Activated T-cell treated with anti-CD3 and anti-CD28 coated beads for 4 hours (primary cell): ENCODE results near the gene HYAL4.
"Not testable (repeated sequence)": the region's sequence is repeated elsewhere in the genome, so short reads cannot be mapped to it uniquely, and the experiment has no call there.

Experiments
- DNase-seq: peaks from one replicate; pipeline ENCODE4 v3.0.0-alpha.2; 2020

HYAL4 gene

GRCh38 chr7:123847868-123848267 lies 2.9 kb downstream of the HYAL4 start:
- no peak for DNase-seq

GRCh38 chr7:123849855-123850254 lies 4.9 kb downstream of the HYAL4 start:
- no peak for DNase-seq

DNA sequence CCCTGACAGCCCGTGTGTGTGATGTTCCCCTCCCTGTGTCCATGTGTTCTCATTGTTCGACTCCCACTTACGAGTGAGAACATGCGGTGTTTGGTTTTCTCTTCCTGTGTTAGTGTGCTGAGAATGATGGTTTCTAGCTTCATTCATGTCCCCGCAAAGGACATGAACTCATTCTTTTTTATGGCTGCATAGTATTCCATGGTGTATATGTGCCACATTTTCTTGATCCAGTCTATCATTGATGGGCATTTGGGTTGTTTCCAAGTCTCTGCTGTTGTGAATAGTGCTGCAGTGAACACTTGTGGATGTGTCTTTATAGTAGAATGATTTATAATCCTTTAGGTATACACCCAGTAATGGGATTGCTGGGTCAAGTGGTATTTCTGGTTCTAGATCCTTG lies 6.4 kb downstream of the HYAL4 start:
- DNase-seq, result not testable (repeated sequence)

DNA sequence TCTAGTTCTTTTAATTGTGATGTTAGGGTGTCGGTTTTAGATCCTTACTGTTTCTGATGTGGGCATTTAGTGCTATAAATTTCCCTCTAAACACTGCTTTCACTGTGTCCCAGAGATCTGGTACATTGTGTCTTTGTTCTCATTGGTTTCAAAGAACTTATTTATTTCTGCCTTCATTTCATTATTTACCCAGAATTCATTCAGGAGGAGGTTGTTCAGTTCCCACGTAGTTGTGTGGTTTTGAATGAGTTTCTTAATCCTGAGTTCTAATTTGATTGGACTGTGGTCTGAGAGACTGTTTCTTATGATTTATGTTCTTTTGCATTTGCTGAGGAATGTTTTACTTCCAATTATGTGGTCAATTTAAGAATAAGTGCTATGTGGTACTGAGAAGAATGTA lies 9.3 kb downstream of the HYAL4 start:
- DNase-seq, result not testable (repeated sequence)

- not testable (repeated sequence) for DNase-seq
Observed at GRCh38 chr7:123856428-123856827, 11.5 kb downstream of the HYAL4 start.

DNA sequence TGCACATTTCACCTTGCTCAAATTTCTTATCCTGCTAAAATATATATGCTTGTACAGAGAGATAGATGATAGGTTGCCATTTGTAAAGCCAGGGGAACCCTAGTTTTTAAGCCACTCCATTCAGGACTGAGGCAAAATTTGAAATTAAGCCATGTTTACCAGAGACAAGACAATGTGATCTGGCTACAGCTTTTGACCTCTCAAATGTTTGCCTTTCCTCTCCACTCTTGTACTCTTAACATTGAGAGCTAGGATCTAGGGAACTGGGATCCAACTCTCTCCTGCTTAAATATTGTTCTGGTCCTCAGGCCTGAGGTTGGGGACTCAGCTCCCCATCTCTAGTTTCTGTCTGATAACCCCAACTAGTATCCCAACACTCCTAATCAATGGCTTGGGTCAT lies 15.9 kb downstream of the HYAL4 start:
- DNase-seq, result no peak

DNA sequence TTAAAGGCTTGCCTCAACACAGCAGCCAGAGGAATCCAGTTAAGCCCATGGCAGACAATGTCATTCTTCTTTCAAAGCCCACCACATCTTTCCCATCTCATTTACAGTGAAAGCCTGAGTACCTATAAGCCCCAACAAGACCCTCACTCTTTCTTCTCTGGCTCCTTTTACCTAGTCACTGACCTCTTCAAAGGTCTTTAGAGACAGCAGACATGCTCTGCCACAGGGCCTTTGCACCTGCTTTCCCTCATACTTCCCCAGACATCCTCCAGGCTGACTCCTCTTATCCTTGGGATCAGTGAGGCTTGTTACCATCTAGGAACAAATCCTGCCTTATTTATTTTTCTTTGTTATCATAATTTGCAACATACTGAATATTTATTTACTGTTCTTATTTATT lies 17.8 kb downstream of the HYAL4 start:
- DNase-seq, result no peak

- DNase-seq, result no peak
Observed at GRCh38 chr7:123863461-123863860, 18.5 kb downstream of the HYAL4 start.

DNA sequence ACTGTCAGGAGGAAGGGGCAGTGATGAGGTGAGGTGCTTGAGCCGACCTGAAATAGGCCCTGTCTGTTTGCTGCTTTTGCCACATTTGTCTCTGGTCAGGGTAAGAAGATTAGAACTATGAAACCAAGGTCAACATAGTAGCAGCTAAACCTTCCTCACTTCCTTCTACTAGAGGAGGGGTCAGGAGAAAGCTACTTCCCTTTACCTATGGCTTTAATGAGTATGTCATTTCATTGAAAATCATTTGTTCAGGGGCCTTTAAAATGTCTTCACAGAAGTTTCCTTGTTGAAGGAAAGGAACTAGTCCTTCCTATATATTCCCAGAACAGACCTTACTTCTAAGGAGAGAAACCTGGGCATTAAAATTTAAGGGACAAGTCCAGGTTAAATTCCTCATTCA lies 19.0 kb downstream of the HYAL4 start:
- no peak for DNase-seq

- no peak for DNase-seq
Observed at GRCh38 chr7:123864436-123864835, 19.5 kb downstream of the HYAL4 start.

GRCh38 chr7:123864966-123865365 lies 20.0 kb downstream of the HYAL4 start:
- no peak for DNase-seq

GRCh38 chr7:123865517-123866117 lies 20.6 kb downstream of the HYAL4 start:
- DNase-seq, result peak; percentile 23

DNA sequence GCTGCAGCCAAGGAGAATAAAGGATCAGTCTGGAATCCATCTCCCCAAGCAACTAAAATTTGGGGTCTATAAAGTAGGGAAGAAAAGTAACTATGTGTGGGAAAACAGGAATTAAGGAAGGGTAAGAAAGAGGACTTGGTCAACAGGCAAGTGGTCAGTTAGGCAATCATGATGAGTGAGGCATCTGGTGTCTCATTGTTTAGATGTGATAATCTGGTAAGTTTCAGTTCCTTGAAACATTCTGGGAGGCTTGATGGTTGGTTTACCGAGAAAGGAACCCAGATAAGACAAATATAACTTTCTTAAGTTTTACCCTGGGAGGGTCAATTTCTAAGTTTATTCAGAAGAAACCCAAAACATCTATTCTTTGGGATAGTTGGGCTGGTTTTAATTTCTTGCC lies 22.3 kb downstream of the HYAL4 start:
- DNase-seq, result no peak

GRCh38 chr7:123871998-123872867 lies 27.3 kb downstream of the HYAL4 start:
- DNase-seq, result no peak

GRCh38 chr7:123872908-123873307 lies 27.9 kb downstream of the HYAL4 start:
- DNase-seq, result no peak

DNA sequence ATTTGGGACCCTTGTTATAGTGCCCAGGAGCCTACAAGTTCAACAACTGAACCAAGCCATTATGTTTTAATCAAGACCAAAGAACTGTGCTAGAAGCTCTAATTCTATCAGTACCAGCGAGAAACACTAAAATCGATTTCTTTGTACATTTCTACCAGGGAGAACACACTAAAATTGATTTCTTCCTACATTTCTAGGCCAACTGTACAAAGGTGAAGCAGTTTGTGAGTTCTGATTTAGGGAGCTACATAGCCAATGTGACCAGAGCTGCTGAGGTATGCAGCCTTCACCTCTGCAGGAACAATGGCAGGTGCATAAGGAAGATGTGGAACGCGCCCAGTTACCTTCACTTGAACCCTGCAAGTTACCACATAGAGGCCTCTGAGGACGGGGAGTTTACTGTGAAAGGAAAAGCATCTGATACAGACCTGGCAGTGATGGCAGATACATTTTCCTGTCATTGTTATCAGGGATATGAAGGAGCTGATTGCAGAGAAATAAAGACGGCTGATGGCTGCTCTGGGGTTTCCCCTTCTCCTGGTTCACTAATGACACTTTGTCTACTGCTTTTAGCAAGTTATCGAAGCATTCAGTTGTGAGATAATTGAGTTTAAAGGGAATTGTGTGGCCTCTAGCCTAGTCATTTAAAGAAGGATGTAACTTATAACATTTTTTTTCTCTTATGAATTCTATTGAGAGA lies 31.7 kb downstream of the HYAL4 start:
- DNase-seq, result no peak

DNA sequence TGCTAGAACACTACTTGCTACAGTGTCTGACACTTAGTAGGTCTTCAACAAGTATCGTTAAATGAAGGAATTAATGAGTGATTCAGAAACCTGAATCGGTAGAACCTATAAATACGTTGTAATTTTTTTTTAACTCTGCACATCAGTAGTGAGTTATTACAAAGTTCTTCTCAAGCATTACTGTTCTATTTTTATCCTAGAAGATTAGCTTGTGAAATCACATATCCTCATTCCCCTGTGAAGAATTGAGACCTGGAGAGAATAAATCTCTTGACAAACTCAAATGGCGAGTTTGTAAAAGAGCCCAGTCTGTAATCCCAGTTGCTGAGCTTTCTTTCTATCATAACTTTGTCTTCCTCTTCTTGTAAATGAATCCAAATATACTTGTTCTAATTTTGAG lies 34.7 kb downstream of the HYAL4 start:
- DNase-seq, result no peak

GRCh38 chr7:123881300-123881699 lies 36.3 kb downstream of the HYAL4 start:
- no peak for DNase-seq

- no peak for DNase-seq
Observed at GRCh38 chr7:123883154-123883553, 38.2 kb downstream of the HYAL4 start.

DNA sequence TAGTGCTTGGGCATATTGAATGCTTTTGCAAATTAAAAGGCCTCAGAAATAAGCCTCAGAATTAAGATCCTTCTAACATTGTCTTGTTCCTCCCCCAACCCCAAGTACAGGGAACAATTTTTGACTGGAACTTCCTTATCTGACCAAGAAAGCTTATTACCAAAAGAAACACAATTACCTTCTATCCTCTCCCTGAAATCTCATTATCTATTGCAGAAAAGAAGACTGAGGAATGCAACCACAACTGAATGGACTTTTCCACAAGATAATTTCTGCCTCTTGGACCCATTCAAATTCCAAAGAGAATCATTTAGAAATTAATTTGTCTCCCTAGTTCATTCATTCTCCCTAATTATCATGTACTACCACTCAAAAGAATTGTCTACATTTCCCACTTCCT lies 43.2 kb downstream of the HYAL4 start:
- no peak for DNase-seq

GRCh38 chr7:123894753-123895152 lies 49.8 kb downstream of the HYAL4 start:
- DNase-seq, result not testable (repeated sequence)

DNA sequence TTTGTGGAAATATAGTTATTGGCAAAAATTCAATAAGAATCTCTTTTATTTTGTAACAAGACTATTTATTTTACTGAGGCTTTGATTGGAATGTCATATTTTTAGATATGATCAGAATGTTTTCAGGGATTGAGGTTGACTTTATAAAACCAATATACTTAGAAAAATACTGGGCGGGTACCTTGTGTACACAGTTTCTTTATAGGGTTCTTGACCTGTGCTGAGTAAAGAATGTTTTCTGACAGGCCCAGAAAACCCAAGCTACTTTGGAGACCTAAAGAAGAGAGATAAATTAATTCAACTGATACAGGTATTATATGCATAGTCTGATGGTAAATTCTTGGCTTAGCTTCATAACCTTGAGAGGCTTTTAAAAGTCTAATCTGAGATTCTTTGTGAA lies 56.1 kb downstream of the HYAL4 start:
- no peak for DNase-seq

- no peak for DNase-seq
Observed at GRCh38 chr7:123905714-123906113, 60.7 kb downstream of the HYAL4 start.

- no peak for DNase-seq
Observed at GRCh38 chr7:123916240-123916724, 71.3 kb downstream of the HYAL4 start.
